ENCODE measurements around the gene TBC1D25. TPM values are rescaled to one million over a fixed set of nuclear protein-coding genes. Genes with fewer than 3 reads are reported as not detected.
"Not testable (repeated sequence)": the region's sequence is repeated elsewhere in the genome, so short reads cannot be mapped to it uniquely, and the experiment has no call there.

Gene TBC1D25
- total RNA-seq, 4 donors from 2014 or later, result 8.7 to 15.4 (median 13.2) TPM

DNA sequence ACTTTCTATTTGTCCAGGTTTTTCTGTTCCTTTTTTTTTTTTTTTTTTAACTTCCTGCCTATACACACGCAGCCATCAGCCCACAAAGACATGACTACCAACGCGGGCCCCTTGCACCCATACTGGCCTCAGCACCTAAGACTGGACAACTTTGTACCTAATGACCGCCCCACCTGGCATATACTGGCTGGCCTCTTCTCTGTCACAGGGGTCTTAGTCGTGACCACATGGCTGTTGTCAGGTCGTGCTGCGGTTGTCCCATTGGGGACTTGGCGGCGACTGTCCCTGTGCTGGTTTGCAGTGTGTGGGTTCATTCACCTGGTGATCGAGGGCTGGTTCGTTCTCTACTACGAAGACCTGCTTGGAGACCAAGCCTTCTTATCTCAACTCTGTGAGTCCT lies 15.8 kb upstream of the TBC1D25 start:
- no peak for DNase-seq (ENCODE audit: low spot score)
- no peak for ATAC-seq (ENCODE audit: low FRiP score)
- TF ChIP-seq CTCF (IDR thresholded peaks at IDR 0.05), result no peak

GRCh38 chrX:48525853-48526252 lies 13.7 kb upstream of the TBC1D25 start:
- DNase-seq (ENCODE audit: low spot score), result not testable (repeated sequence)

DNA sequence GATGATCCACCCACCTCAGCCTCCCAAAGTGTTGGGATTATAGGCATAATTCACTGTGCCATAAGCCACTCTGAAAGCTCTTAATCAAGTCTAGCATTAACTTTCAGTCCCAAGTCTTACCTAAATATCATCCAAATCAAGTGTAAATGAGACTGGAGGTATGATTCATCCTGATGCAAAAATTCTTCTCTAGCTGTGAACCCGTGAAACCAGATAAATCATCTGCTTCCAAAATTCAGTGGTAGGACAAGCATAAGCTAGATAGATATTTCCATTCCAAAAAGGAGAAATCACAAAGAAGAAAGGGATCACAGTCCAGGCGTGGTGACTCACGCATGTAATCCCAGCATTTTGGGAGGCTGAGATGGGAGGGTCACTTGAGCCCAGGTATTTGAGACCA lies 8.8 kb upstream of the TBC1D25 start:
- no peak for ATAC-seq (ENCODE audit: low FRiP score)
- DNase-seq (ENCODE audit: low spot score), result no peak
- no peak for TF ChIP-seq CTCF (IDR thresholded peaks at IDR 0.05)

More at GRCh38 chrX:48525853-48526252, 13.7 kb upstream of the TBC1D25 start:
- ATAC-seq (ENCODE audit: low FRiP score), result not testable (repeated sequence)

- ATAC-seq (ENCODE audit: low FRiP score) (no peak), DNase-seq (ENCODE audit: low spot score) (no peak)
- TF ChIP-seq CTCF (IDR thresholded peaks at IDR 0.05), result no peak
Observed at GRCh38 chrX:48531358-48531959, 8.1 kb upstream of the TBC1D25 start.

DNA sequence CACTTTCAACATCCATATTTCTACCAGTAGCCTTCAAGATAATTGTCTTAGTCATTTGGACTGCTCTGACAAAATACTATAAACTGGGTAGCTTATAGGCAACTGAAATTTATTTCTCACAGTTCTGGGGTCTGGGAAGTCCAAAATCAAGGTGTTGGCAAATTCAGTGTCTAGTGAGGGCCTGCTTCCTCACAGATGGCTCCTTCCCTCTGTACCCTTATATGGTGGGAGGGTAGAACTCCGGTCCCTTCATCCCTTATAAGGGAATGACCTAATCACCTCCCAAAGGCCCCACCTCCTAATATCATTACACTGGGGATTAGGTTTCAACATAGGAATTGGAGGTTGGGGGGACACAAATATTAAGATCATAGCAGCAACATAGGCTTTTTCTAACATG lies 7.4 kb upstream of the TBC1D25 start:
- no peak for TF ChIP-seq CTCF (IDR thresholded peaks at IDR 0.05)
- DNase-seq (ENCODE audit: low spot score), result no peak
- no peak for ATAC-seq (ENCODE audit: low FRiP score)

GRCh38 chrX:48533165-48533564 lies 6.3 kb upstream of the TBC1D25 start:
- TF ChIP-seq CTCF (IDR thresholded peaks at IDR 0.05), result no peak
- DNase-seq (ENCODE audit: low spot score), result no peak
- ATAC-seq (ENCODE audit: low FRiP score), result no peak

DNA sequence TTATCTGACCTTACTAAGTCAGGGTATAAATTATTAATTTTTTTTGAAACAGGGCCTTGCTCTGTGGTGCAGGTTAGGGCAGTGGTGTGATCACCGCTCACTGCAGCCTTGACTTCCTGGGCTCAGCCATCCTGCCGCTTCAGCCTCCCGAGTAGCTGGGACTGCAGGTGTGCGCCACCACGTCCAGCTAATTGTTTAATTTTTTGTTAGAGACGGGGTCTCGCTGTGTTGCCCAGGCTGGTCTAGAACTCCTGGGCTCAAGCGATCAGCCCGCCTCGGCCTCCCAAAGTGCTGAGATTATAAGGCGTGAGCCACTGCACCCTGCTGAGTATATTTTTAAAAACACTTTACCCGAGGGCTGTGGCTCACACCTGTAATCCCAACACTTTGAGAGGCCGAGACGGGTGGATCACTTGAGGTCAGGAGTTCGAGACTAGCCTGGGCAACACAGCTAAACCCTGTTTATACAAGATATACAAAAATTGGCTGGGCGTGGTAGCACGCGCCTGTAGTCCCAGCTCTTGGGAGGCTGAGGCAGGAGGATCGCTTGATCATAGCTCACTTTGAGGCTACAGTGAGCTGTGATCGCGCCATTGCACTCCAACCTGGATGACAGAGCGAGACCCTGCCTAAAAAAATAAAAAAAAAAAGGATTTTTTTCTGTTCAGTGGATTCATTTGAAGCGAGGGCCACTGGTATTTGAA lies 721 bp upstream of the TBC1D25 start:
- DNase-seq (ENCODE audit: low spot score), result no peak
- ATAC-seq (ENCODE audit: low FRiP score), result no peak
- no peak for TF ChIP-seq CTCF (IDR thresholded peaks at IDR 0.05)
